Mesendoderm (in vitro differentiated cells): Measurements from ENCODE around the gene NMRK2.
A peak's percentile ranks its signal among the peaks of the same experiment; 100 is the strongest.

Source experiments
- DNase-seq: peaks from one replicate; pipeline ENCODE4 v3.0.0; 2013
- H2AK5ac ChIP-seq: 2 replicates; pipeline ENCODE4 v1.6.1; 2013; ENCODE audit warnings: low read length, inconsistent platforms
- H2BK120ac ChIP-seq: 2 replicates; pipeline ENCODE4 v1.6.1; 2013; ENCODE audit warnings: low read depth, mild to moderate bottlenecking, low read length, moderate library complexity, mixed read lengths
- H2BK15ac ChIP-seq: replicated peaks from 2 replicates; pipeline ENCODE4 v1.6.1; 2013; ENCODE audit warnings: low read depth, mild to moderate bottlenecking, moderate library complexity
- H2BK5ac ChIP-seq: 2 replicates; pipeline ENCODE4 v1.6.1; 2013; ENCODE audit warnings: low read length, inconsistent platforms
- H3K18ac ChIP-seq: 2 replicates; pipeline ENCODE4 v1.6.1; 2013; ENCODE audit warnings: mild to moderate bottlenecking, low read length, mixed read lengths
- H3K23ac ChIP-seq: one replicate; pipeline ENCODE4 v1.6.1; 2013; ENCODE audit warnings: low read length
- H3K27ac ChIP-seq: 2 replicates; pipeline ENCODE4 v1.5.1; 2013; ENCODE audit warnings: low read depth, mild to moderate bottlenecking, inconsistent platforms, low read length, moderate library complexity
- H3K27me3 ChIP-seq: 2 replicates; pipeline ENCODE4 v1.6.1; 2013; ENCODE audit warnings: low read length, control low read depth, mild to moderate bottlenecking, inconsistent platforms; ENCODE audit not compliant: insufficient read depth, poor library complexity
- H3K36me3 ChIP-seq: 2 replicates; pipeline ENCODE4 v1.6.1; 2013; ENCODE audit warnings: low read length, inconsistent platforms; ENCODE audit not compliant: control insufficient read depth, insufficient read depth
- H3K4ac ChIP-seq: one replicate; pipeline ENCODE4 v1.6.1; 2013; ENCODE audit warnings: low read depth, mild to moderate bottlenecking, low read length, moderate library complexity
- H3K4me1 ChIP-seq: 2 replicates; pipeline ENCODE4 v1.6.1; 2013; ENCODE audit warnings: low read depth, low read length, inconsistent platforms; ENCODE audit not compliant: control insufficient read depth
- H3K4me2 ChIP-seq: 2 replicates; pipeline ENCODE4 v1.6.1; 2013; ENCODE audit warnings: low read length
- H3K4me3 ChIP-seq: 2 replicates; pipeline ENCODE4 v1.5.1; 2013; ENCODE audit warnings: mild to moderate bottlenecking, low read length
- H3K56ac ChIP-seq: one replicate; pipeline ENCODE4 v1.6.1; 2013; ENCODE audit warnings: low read length
- H3K79me1 ChIP-seq: 2 replicates; pipeline ENCODE4 v1.6.1; 2013; ENCODE audit warnings: low read length, inconsistent platforms
- H3K79me2 ChIP-seq: 2 replicates; pipeline ENCODE4 v1.6.1; 2013; ENCODE audit warnings: mild to moderate bottlenecking, low read length; ENCODE audit not compliant: control insufficient read depth, insufficient read depth
- H3K9ac ChIP-seq: 2 replicates; pipeline ENCODE4 v1.6.1; 2013; ENCODE audit warnings: low read length, inconsistent platforms
- H4K5ac ChIP-seq: one replicate; pipeline ENCODE4 v1.6.1; 2013; ENCODE audit warnings: low read length
- H4K8ac ChIP-seq: one replicate; pipeline ENCODE4 v1.6.1; 2013; ENCODE audit warnings: low read depth, mild to moderate bottlenecking, control low read depth, low read length, moderate library complexity
- WGBS: extraction: QIAGEN DNeasy Blood & Tissue Kit; methylation state at CpG from one replicate; pipeline ENCODE4 v1.1.7; 2013; ENCODE audit warnings: low lambda C conversion rate, missing lambda C conversion rate; ENCODE audit not compliant: insufficient coverage; ENCODE audit errors: extremely low coverage; 5-methylcytosine and 5-hydroxymethylcytosine counted together

The NMRK2 gene

DNA sequence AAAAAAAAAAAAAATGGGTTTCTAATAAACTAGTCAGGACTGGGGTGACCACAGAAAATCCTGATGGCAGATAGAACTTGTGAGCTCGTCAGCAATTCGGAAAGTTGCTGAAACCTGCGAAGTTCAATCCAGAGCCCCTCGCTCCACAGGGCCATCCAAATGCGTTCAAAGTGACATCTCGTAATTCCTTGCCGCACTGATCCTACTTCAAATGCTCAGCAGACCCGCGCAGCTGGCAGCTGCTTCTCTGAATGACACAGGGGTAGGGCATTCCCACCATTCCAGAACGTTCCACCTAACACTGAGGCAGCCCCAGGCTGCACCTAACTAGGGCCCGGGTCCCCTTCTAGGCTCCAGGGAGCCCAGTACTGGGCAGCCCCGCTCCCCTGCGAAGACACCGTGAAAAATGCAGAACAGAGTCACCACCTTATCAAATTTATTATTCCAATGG is 42.8 kb downstream of the NMRK2 start:
- H3K18ac ChIP-seq: no peak overlapping the region

DNA sequence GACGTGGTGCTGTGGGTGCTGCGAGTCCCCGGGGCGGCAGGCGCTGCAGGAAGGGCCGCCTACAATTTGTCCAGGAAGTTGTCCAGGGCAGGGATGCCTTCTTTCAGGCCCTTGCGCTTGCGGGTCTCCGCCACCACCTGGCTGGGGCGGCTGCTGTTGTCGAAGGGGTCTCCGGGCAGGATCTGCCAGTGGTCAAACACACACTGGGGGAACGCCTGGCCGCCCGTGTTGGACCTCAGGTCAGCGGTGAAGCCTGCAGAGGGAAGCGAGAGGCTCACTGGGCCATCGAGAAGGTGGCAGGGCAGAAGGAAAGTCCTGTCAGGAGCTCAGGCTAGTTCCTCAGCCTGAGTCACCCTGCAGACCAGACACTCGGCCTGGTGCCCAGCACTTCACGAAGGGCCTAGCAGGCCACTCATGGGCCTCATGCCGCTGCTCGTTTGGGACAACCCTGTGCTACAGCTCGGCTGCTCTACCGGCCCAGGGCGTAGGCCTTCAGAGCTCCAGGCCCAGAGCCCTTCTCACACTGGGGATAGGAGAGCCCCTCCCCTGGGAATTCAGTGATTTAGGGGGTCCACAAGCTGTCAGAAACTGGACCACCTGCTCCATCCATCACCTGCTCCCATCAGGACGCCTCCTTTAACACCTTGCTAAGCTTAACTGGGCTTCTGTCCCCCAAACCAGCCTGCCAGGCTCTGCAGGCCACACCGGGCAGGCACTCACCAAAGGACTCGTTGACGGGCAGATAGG is 43.8 kb downstream of the NMRK2 start:
- H2BK5ac ChIP-seq: no peak overlapping the region
- WGBS: no CpG with 5 or more reads among the region's 29 CpGs
- H3K79me2 ChIP-seq: peaks cover 39% of the 10 kb centered on the region
- H2AK5ac ChIP-seq: no peak overlapping the region
- H4K8ac ChIP-seq: no peak overlapping the region
- no peaks in the 10 kb centered on the region for H3K27me3 ChIP-seq
- H3K4me1 ChIP-seq: no peaks in the 10 kb centered on the region
- H3K36me3 ChIP-seq: peaks cover 52% of the 10 kb centered on the region
- no peak overlapping the region for H3K4ac ChIP-seq
- no peak overlapping the region for H3K27ac ChIP-seq
- no peak overlapping the region for H2BK15ac ChIP-seq
- H3K18ac ChIP-seq: no peak overlapping the region
- H3K79me1 ChIP-seq: peaks cover 36% of the 10 kb centered on the region
- H3K56ac ChIP-seq: no peak overlapping the region
- H3K4me2 ChIP-seq: no peak overlapping the region
- no peak overlapping the region for H3K23ac ChIP-seq
- no peak overlapping the region for H4K5ac ChIP-seq
- no peak overlapping the region for H2BK120ac ChIP-seq
- no peak for DNase-seq
- H3K4me3 ChIP-seq: no peak overlapping the region
- H3K9ac ChIP-seq: no peak overlapping the region

More for the DNA sequence above, 42.8 kb downstream of the NMRK2 start:
- H2AK5ac ChIP-seq: no peak overlapping the region
- H2BK5ac ChIP-seq: no peak overlapping the region
- H3K4me3 ChIP-seq: no peak overlapping the region
- H2BK15ac ChIP-seq: no peak overlapping the region
- no peak overlapping the region for H3K56ac ChIP-seq
- no peaks in the 10 kb centered on the region for H3K4me1 ChIP-seq
- WGBS: no CpG with 5 or more reads among the region's 14 CpGs
- peaks cover 42% of the 10 kb centered on the region for H3K36me3 ChIP-seq
- H3K27me3 ChIP-seq: no peaks in the 10 kb centered on the region
- peaks cover 30% of the 10 kb centered on the region for H3K79me2 ChIP-seq
- no peak overlapping the region for H3K23ac ChIP-seq
- no peak overlapping the region for H3K4ac ChIP-seq
- no peak overlapping the region for H3K9ac ChIP-seq
- H4K5ac ChIP-seq: no peak overlapping the region
- H3K4me2 ChIP-seq: no peak overlapping the region
- H2BK120ac ChIP-seq: no peak overlapping the region
- no peak overlapping the region for H3K27ac ChIP-seq
- no peak for DNase-seq
- H4K8ac ChIP-seq: no peak overlapping the region
- peaks cover 28% of the 10 kb centered on the region for H3K79me1 ChIP-seq

DNA sequence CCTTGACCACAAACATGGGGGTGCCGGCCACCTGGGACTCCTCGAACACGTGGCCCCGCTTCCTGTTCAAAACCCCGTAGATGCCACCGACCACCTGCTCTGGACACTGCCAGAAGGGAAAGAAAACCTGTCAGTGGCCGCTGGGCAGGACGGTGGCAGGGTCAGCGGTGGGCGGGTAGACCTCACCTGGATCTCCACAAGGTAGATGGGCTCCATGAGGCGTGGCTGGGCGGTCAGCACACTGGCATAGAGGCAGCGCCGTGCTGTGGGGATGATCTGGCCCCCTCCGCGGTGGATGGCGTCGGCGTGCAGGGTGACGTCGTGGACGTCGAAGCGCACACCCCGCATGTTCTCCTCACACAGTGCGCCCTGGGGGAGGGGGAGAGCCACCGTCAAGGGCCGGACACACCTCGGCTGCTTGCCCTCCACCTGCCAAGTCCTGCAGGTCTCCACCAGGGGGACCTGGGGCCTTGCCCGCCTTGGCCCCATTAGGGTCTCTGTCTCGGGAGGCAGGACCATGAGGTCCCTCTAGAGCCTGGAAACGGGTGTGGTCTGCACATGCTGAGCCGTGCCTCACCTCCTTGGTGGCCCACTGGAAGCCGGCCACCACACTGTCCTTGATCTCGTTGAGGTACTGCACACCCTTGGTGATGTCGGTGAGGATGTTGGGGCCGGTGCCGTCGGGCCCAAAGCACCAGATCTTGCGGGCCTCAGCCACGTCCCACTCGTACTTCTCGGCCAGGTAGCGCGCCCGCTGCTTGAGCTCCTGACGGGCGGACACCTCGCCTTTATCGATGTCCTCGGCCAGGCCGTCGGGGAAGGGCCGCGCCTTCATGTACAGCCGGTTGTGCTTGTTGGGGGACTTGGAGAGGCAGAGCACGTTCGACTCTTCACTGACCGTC is 44.6 kb downstream of the NMRK2 start:
- Histone ChIP-seq H3K56ac (no peak overlapping the region), H3K36me3 (peaks cover 60% of the 10 kb centered on the region), H3K27ac (no peak overlapping the region), H3K79me2 (peaks cover 48% of the 10 kb centered on the region), H3K27me3 (no peaks in the 10 kb centered on the region), H3K4me2 (no peak overlapping the region), H3K4me1 (no peaks in the 10 kb centered on the region), H4K5ac (no peak overlapping the region), H3K4ac (no peak overlapping the region), H3K79me1 (peaks cover 43% of the 10 kb centered on the region), H3K18ac (no peak overlapping the region), H2AK5ac (no peak overlapping the region), H2BK5ac (no peak overlapping the region), H4K8ac (no peak overlapping the region), H2BK120ac (no peak overlapping the region), H2BK15ac (no peak overlapping the region), H3K4me3 (no peak overlapping the region), H3K23ac (no peak overlapping the region), H3K9ac (no peak overlapping the region)
- WGBS: no CpG with 5 or more reads among the region's 59 CpGs
- peak; percentile 62 for DNase-seq

DNA sequence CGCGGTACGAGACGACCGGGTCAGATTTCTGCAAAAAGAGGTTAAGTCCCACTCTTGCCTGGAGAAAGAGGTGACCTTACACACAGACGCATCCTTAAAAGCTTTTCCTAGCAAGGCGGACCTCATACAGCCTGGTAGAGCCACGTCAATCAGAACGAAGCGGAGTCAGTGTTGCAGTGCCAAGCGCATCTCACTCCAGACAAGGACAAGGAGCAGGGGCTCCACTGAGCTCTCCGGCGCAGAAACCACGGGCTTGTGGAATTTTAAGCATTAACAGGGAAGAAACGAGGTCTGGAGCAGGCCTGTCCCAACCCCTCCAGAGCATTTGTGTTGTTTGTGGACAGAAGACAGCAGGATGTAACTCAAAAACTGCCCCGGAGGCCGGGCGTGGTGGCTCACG is 45.3 kb downstream of the NMRK2 start:
- peaks cover 54% of the 10 kb centered on the region for H3K79me2 ChIP-seq
- no peaks in the 10 kb centered on the region for H3K27me3 ChIP-seq
- no peak overlapping the region for H4K8ac ChIP-seq
- H3K18ac ChIP-seq: no peak overlapping the region
- no peak overlapping the region for H3K4ac ChIP-seq
- H3K27ac ChIP-seq: no peak overlapping the region
- H2AK5ac ChIP-seq: no peak overlapping the region
- H3K4me1 ChIP-seq: no peaks in the 10 kb centered on the region
- no peak overlapping the region for H2BK15ac ChIP-seq
- no peak overlapping the region for H4K5ac ChIP-seq
- H3K4me3 ChIP-seq: no peak overlapping the region
- no CpG with 5 or more reads among the region's 19 CpGs for WGBS
- H3K79me1 ChIP-seq: peaks cover 45% of the 10 kb centered on the region
- H3K4me2 ChIP-seq: no peak overlapping the region
- DNase-seq: no peak
- H3K36me3 ChIP-seq: peaks cover 66% of the 10 kb centered on the region
- no peak overlapping the region for H3K9ac ChIP-seq
- no peak overlapping the region for H2BK5ac ChIP-seq
- H3K23ac ChIP-seq: no peak overlapping the region
- H2BK120ac ChIP-seq: no peak overlapping the region
- H3K56ac ChIP-seq: no peak overlapping the region

DNA sequence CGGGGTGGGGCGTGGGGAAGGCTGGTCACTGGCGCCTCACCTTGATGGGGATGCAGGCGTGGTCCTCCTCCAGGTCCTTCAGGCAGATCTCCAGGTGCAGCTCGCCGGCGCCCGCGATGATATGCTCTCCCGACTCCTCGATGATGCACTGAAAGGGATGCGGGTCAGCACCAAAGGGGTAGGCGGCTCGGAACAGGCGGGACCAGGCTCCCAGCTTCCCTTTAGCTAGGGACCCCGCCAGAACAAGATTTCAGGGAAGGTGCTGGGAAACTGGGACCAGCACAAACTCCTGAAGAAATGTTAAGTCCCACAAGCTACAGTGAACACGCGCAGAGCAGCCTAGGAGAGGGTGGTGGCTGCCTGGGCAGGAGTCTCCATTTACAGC is 46.4 kb downstream of the NMRK2 start:
- Histone ChIP-seq H2BK120ac (no peak overlapping the region), H3K4me3 (no peak overlapping the region), H3K79me1 (peaks cover 45% of the 10 kb centered on the region), H3K9ac (no peak overlapping the region), H2BK5ac (no peak overlapping the region), H3K79me2 (peaks cover 66% of the 10 kb centered on the region), H3K4me2 (no peak overlapping the region), H4K8ac (no peak overlapping the region), H3K4me1 (no peaks in the 10 kb centered on the region), H3K36me3 (peaks cover 73% of the 10 kb centered on the region), H3K27ac (no peak overlapping the region), H3K56ac (no peak overlapping the region), H3K18ac (no peak overlapping the region), H3K27me3 (no peaks in the 10 kb centered on the region), H3K23ac (no peak overlapping the region), H2BK15ac (no peak overlapping the region), H2AK5ac (no peak overlapping the region), H4K5ac (no peak overlapping the region), H3K4ac (no peak overlapping the region)
- whole genome bisulfite sequencing: no CpG with 5 or more reads among the region's 18 CpGs
- no peak for DNase-seq
